ENCODE data around the gene PPP2R5C.
A peak's percentile ranks its signal among the peaks of the same experiment; 100 is the strongest.

Gene PPP2R5C

DNA sequence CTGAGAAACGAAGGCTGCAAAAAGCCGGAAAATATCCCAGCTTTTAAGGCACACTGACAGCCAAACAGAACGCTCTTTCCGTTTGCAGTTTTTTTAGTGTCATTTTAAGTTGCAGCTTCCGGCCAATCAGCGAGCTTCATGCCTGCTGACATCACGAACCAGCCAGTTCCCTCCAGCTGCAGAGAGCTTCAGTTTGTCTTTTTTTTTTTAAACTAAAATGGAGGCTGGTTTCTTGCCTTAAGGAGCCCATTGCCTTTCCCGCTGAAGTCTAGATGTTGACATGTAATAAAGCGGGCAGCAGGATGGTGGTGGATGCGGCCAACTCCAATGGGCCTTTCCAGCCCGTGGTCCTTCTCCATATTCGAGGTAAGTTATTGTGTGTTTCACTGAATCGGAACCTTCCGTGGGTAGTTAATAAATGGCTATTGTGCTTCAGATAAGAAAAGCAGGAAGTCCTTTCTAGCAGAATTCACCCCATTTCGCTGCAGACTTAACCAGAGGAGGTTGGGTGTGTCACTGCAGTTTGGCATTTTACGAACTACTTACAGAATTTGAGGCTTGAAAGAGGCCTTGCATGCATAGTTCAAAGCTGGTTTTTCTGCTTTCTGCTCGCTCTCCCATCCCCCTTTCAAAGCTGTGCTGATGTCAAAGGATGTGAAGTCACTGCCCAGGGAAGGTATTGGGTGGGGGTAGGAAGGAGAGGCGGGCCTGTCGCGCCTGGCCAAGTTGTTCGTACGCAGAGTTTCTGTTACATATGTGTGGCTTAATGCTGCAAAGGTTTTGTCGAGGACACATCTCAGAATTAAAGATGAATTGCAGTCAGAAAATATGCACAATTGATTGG is 48.4 kb downstream of the PPP2R5C start:
- peak; percentile 96 for DNase-seq (ENCODE audit: low read depth, low spot score)

DNA sequence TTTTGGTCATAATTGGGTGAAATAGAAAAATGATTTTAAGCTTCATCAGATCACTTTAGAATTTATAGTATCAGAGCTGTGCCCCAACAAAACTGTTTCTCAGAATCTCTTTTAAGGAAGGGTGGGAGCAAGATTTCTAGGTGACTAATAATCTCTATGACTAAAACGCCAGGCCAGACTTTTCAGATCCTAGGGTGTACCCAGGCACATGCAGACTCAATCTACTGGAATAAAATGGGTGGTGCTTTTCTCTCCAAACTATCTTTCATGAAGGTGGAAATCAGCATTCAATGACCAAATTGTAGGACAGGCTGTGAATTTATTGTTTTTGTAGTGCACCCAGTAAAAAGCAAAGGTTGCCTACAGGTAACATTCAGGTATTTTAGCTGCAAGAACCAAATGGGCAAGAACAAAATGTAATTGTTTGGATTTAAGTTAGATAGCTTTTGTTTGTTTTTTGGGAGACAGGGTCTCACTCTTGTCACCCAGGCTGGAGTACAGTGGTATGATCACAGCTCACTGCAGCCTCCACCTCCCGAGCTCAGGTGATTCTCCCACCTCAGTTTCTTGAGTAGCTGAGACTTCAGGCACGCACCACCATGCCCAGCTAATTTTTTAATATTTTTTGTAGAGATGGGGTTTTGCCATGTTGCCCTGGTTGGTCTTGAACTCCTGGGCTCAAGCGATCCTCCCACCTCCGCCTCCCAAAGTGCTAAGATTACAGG is 49.5 kb downstream of the PPP2R5C start:
- DNase-seq (ENCODE audit: low read depth, low spot score) = no peak

More for the DNA sequence above, 48.4 kb downstream of the PPP2R5C start:
- peak overlapping the region; percentile 88 for H3K4me3 ChIP-seq (ENCODE audit: low read depth, low read length)
- in situ Hi-C loops (cut with HindIII; ENCODE audit: low sequenced_read_pairs) = no loop called here
- TF ChIP-seq, protein P1, sequence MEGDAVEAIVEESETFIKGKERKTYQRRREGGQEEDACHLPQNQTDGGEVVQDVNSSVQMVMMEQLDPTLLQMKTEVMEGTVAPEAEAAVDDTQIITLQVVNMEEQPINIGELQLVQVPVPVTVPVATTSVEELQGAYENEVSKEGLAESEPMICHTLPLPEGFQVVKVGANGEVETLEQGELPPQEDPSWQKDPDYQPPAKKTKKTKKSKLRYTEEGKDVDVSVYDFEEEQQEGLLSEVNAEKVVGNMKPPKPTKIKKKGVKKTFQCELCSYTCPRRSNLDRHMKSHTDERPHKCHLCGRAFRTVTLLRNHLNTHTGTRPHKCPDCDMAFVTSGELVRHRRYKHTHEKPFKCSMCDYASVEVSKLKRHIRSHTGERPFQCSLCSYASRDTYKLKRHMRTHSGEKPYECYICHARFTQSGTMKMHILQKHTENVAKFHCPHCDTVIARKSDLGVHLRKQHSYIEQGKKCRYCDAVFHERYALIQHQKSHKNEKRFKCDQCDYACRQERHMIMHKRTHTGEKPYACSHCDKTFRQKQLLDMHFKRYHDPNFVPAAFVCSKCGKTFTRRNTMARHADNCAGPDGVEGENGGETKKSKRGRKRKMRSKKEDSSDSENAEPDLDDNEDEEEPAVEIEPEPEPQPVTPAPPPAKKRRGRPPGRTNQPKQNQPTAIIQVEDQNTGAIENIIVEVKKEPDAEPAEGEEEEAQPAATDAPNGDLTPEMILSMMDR (IDR thresholded peaks at IDR 0.05; ENCODE audit: low read depth, low read length) = no peak

DNA sequence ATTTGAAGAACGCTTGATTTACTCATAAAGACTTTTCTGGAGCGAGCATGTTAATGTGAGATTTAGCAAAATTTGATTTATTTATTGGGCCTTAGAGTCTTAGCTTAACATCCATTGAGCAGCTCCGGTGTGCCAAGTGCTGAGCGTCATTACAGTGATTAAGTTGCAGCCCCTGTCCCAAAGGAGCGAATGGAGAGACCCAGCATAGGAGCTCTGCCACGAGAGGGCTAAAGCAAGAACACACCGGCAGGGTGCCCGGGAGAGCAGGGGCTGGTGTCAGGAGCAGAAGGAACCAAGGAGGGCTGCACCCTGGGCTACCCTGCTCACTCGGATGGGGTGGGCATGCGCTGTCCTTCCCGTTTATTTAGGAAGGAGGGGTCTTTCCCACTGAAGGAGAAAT is 50.6 kb downstream of the PPP2R5C start:
- no peak for DNase-seq (ENCODE audit: low read depth, low spot score)
- TF ChIP-seq, protein P1 (IDR thresholded peaks at IDR 0.05; ENCODE audit: low read depth, low read length) = no peak
- H3K4me3 ChIP-seq (ENCODE audit: low read depth, low read length) = no peak overlapping the region
- in situ Hi-C loops (cut with HindIII; ENCODE audit: low sequenced_read_pairs) = no loop called here

More for the DNA sequence above, 49.5 kb downstream of the PPP2R5C start:
- TF ChIP-seq, protein P1 (IDR thresholded peaks at IDR 0.05; ENCODE audit: low read depth, low read length) = no peak
- peak overlapping the region; percentile 88 for H3K4me3 ChIP-seq (ENCODE audit: low read depth, low read length)
- in situ Hi-C loops (cut with HindIII; ENCODE audit: low sequenced_read_pairs) = no loop called here

DNA sequence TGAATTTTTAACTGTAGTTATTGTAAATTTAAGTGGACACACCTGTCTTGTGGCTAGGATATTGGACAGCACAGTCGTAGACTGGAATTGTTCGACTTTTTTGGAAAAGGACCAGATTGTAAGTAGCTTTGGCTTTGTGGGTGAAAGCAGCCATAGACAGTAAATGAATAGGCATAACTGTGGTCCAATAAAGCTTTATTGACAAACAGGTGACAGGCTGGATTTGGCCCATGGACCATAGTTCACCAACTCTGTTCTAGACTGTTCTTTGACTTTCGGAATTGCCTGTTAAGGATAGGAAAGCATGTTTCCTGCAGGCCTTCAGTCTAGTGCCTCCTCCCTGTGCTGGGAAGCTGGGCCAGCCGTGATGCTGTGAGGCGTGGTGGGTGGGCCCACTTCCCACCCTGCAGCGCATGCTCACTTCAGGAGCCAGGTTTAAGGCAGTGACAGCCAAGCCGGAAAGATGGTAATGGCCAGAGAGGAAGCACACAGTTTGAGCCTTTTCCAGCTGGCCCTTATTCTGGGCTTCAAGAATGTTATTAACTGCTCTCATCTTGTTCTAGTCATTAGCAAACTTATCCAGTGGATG is 51.8 kb downstream of the PPP2R5C start:
- H3K4me3 ChIP-seq (ENCODE audit: low read depth, low read length) = no peak overlapping the region
- TF ChIP-seq, protein P1 (IDR thresholded peaks at IDR 0.05; ENCODE audit: low read depth, low read length) = no peak
- in situ Hi-C loops (cut with HindIII; ENCODE audit: low sequenced_read_pairs) = no loop called here
- DNase-seq (ENCODE audit: low read depth, low spot score) = no peak

DNA sequence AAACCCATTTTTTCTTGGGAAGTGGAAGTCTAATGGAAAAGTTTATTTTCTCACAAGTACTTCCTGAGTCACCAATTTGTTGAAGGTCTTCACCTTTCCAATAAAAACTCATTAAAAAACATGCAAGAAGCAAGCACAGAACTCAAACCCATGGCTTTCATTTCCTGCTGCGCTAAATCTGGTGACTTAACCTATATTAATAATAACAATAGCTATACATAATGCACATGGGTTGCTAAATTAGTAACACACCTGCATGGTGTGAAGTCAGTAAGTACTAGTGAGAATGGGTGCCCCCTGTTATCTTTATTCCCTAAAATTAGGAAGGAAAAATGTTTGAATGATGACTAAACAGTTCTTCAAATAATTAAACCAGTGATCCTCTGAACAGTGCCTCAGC is 52.3 kb downstream of the PPP2R5C start:
- TF ChIP-seq, protein P1 (IDR thresholded peaks at IDR 0.05; ENCODE audit: low read depth, low read length) = no peak
- DNase-seq (ENCODE audit: low read depth, low spot score) = no peak
- no peak overlapping the region for H3K4me3 ChIP-seq (ENCODE audit: low read depth, low read length)
- in situ Hi-C loops (cut with HindIII; ENCODE audit: low sequenced_read_pairs) = no loop called here

DNA sequence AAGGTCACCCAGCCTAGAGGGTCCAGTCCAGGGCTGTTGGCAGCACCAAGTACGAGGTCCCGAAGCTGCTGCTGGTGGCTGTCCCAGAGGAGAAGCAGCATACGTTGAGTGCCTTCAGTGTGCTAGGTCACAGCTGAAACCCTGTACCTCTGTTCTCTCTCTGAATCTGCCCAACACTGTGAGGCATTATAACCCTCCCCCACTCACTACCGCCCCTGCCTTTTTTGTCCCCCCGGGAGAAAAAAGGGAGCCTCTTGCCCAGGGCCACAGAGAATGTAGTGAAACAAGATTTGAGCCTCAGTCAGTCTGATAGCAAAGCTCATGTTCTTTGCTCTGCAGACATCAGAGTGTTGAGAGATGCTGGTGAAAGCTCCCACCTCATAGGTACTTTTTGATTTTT is 53.4 kb downstream of the PPP2R5C start:
- DNase-seq (ENCODE audit: low read depth, low spot score) = no peak
- TF ChIP-seq, protein P1 (IDR thresholded peaks at IDR 0.05; ENCODE audit: low read depth, low read length) = no peak
- no peak overlapping the region for H3K4me3 ChIP-seq (ENCODE audit: low read depth, low read length)
- in situ Hi-C loops (cut with HindIII; ENCODE audit: low sequenced_read_pairs) = no loop called here
